Right lobe of liver (tissue), 6 donors: ENCODE measurements around the gene MIR17HG. TPM values are rescaled to one million over a fixed set of nuclear protein-coding genes. Genes with fewer than 3 reads are reported as not detected.

Source experiments
- ATAC-seq, 4 donors: fragments of 200-7000 bp; cut with Tn5 transposase; one replicate each; pipeline ENCODE4 v1.9.1; 2020; ENCODE audit warnings: mild to moderate bottlenecking in 4 of 4, moderate library complexity in 4 of 4
- DNase-seq, 3 donors: peaks; one replicate each; pipeline ENCODE4 v3.0.0-alpha.2; 2020
- H3K27ac ChIP-seq, 3 donors: fragments of 200-600 bp; one replicate each; pipeline ENCODE4 v1.8.0; 2022
- H3K27me3 ChIP-seq, 2 donors: fragments of 200-600 bp; one replicate each; pipeline ENCODE4 v1.8.0; 2022
- H3K36me3 ChIP-seq, 4 donors: fragments of 200-600 bp; sonication (generic) in 1 of 4; one replicate each; pipeline versions ENCODE4 v1.5.1 to v1.8.0; 2017 to 2022; ENCODE audit warnings: control low read depth in 1 of 4
- H3K4me1 ChIP-seq, 4 donors: fragments of 200-600 bp; sonication (generic) in 1 of 4; one replicate each; pipeline versions ENCODE4 v1.5.1 to v1.8.0; 2017 to 2022; ENCODE audit warnings: control low read depth in 1 of 4
- H3K4me3 ChIP-seq, 3 donors: fragments of 200-600 bp; one replicate each; pipeline ENCODE4 v1.8.0; 2022
- H3K9me3 ChIP-seq, 4 donors: fragments of 200-600 bp; sonication (generic) in 1 of 4; one replicate each; pipeline versions ENCODE4 v1.5.1 to v1.8.0; 2017 to 2022; ENCODE audit warnings: control low read depth in 1 of 4
- POLR2A ChIP-seq: fragments of 450-650 bp; IDR thresholded peaks from one replicate; pipeline ENCODE4 v1.6.1; 2017; ENCODE audit warnings: antibody characterized with exemption, mild to moderate bottlenecking
- WGBS: methylation state at CpG from one replicate; pipeline ENCODE4 v1.1.6; 2018; ENCODE audit warnings: low coverage, low lambda C conversion rate; ENCODE audit not compliant: insufficient coverage; ENCODE audit errors: missing lambda C conversion rate; 5-methylcytosine and 5-hydroxymethylcytosine counted together
- intact Hi-C, 2 donors: fragments of 100-400 bp; cut with DNase I; formaldehyde crosslinking; loops; one replicate each; pipeline versions ENCODE4 v1.11.2 to v1.14.1; 2022
- total RNA-seq, 6 experiments: library from RNA; depleted of rRNA in 2 of 6; stranded (reverse); fragments of >200 nt in 2 of 6; fragmentation: NEBNext Ultra II Directional in 3 of 6; extraction: Animal tissue kit (Norgen Biotek cat#: 25700) in 3 of 6; gene quantifications; one replicate each; pipeline versions ENCODE4 v1.1.0 to v1.2.4, GENCODE V29; 2016 to 2023
- TF ChIP-seq, protein P1 (sequence below), 4 donors: fragments of 200-600 bp in 3 of 4; fragments of 450-650 bp in 1 of 4; IDR thresholded peaks; one replicate each; pipeline versions ENCODE4 v1.5.1 to v1.8.0; 2016 to 2022; ENCODE audit warnings: antibody characterized with exemption in 4 of 4, mild to moderate bottlenecking in 2 of 4
- donor health status: DM: no; HTN: yes; CAD: no.
- donor health status: DM: no; HTN: no; CAD: no.
- donor health status: DM: no; HTN: no; CAD: no.
- donor health status: DM: no; HTN: yes; CAD: no.
- donor health status: DM: no; HTN: yes; CAD: no.

Gene MIR17HG
- total RNA-seq, 6 experiments from 2014 or later = 1.8 to 3.8 (median 2.4) TPM

DNA sequence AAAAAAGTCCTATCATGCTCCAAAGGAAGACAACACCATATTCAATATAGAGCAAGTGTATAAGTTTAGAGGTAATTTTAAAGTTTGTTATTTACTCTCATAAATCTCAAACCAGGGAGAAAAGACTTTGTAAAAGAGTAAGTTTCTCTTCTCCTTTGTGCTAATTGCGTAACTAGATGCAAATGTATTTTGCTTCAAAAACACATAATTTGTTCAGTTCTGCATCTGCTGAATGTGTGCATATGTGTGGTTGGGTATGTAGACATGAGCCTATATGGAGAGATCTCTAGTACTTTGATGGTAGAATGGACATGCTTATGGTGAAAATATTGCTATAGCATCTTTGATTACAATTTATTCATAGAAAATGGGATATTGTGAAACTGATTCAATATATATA, 17.8 kb upstream of the MIR17HG start:
- Histone ChIP-seq H3K27ac (no peak overlapping the region), H3K4me3 (no peak overlapping the region), H3K4me1 (no peaks in the 10 kb centered on the region), H3K27me3 (no peaks in the 10 kb centered on the region), H3K9me3 (no peaks in the 10 kb centered on the region), H3K36me3 (no peaks in the 10 kb centered on the region)
- no peak for ATAC-seq
- intact Hi-C loops = no loop called here
- WGBS = 71% methylated on average over 1 of the region's 1 CpG
- DNase-seq = no peak
- TF ChIP-seq POLR2A = no peak
- TF ChIP-seq, protein P1, sequence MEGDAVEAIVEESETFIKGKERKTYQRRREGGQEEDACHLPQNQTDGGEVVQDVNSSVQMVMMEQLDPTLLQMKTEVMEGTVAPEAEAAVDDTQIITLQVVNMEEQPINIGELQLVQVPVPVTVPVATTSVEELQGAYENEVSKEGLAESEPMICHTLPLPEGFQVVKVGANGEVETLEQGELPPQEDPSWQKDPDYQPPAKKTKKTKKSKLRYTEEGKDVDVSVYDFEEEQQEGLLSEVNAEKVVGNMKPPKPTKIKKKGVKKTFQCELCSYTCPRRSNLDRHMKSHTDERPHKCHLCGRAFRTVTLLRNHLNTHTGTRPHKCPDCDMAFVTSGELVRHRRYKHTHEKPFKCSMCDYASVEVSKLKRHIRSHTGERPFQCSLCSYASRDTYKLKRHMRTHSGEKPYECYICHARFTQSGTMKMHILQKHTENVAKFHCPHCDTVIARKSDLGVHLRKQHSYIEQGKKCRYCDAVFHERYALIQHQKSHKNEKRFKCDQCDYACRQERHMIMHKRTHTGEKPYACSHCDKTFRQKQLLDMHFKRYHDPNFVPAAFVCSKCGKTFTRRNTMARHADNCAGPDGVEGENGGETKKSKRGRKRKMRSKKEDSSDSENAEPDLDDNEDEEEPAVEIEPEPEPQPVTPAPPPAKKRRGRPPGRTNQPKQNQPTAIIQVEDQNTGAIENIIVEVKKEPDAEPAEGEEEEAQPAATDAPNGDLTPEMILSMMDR (IDR thresholded peaks at IDR 0.05) = no peak

DNA sequence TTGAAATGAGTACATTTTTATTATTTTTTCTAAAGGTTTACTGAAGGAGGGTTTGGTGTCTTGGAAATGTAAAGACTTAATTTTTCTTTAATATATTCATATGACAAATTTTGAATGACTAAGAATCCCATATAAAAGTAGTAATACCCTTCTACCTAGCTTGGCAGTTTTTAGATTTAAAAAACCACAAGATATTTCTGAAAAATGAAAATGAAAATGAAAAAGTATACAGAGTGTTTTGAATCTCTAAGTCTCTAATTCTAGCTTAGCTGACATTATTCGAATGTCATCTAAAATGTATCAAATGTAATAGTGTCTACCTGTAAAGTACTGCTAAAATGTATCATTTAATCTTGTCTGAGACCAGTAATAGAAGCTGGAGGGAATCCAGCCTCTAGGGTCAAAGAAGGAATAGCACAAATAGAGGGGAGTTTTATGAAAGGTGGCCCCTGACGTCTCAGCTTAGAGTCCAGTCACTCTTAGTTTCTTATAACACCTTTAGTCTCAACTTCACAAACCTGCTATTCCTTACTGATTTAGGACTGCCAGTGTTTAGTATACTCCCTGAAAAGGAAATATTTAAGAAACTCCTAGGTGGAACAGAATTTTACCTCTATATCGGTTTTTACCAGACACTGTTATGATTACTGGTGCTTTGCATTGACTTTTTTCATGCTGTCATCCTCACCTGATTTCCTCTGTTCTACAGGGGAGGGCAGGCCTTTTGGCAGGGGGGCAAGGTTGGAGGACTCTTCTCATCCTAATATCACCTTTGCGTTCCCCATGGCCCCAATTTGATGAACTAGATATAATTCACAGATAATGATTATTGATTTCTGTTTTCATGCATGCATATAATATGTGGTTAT, 16.2 kb upstream of the MIR17HG start:
- H3K27ac ChIP-seq = no peak overlapping the region
- no peak for DNase-seq
- no peaks in the 10 kb centered on the region for H3K9me3 ChIP-seq
- no peaks in the 10 kb centered on the region for H3K4me1 ChIP-seq
- no peaks in the 10 kb centered on the region for H3K36me3 ChIP-seq
- no peak overlapping the region for H3K4me3 ChIP-seq
- ATAC-seq = no peak
- no peaks in the 10 kb centered on the region for H3K27me3 ChIP-seq
- intact Hi-C loops = no loop called here
- 69% methylated on average over 4 of the region's 4 CpGs for WGBS
- TF ChIP-seq POLR2A = no peak

DNA sequence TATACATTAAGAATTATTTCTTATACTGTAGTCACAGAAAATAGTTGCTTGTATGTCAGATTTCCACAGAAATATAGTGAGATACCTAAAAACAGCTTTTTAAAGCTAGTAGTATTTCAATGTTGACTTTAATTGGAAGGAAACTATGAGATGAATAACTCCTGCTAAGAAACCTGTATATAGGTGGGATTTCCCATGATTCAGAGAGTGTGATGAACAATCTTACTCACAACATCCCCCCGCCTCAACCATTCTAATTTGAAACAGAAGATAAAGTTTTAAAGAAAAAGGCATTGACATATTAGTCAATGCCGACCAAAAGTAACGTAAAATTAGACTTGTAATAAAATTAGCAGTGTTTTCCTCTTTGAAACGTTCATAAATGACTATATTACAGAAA, 1.4 kb upstream of the MIR17HG start:
- TF ChIP-seq, protein P1 (IDR thresholded peaks at IDR 0.05) = no peak
- TF ChIP-seq POLR2A = no peak
- 54% methylated on average over 4 of the region's 4 CpGs for WGBS
- Histone ChIP-seq H3K4me3 (no peak overlapping the region), H3K27ac (no peak overlapping the region), H3K27me3 (peaks cover 0 to 16% of the 10 kb centered on the region in 2 donors), H3K9me3 (no peaks in the 10 kb centered on the region), H3K4me1 (peaks cover 0 to 12% (median 5%) of the 10 kb centered on the region in 4 donors), H3K36me3 (no peaks in the 10 kb centered on the region)
- no peak for ATAC-seq
- no peak for DNase-seq
- intact Hi-C loops = no loop called here

- TF ChIP-seq POLR2A = no peak
- TF ChIP-seq, protein P1 (IDR thresholded peaks at IDR 0.05) = no peak
- Histone ChIP-seq H3K27me3 (peaks cover 0 to 16% of the 10 kb centered on the region in 2 donors), H3K36me3 (peaks cover 0 to under 1% (median 0%) of the 10 kb centered on the region in 4 donors), H3K9me3 (no peaks in the 10 kb centered on the region), H3K4me1 (peaks cover 0 to 20% (median 8%) of the 10 kb centered on the region in 4 donors), H3K4me3 (peak overlapping the region; percentile 60 to 94 (median 74)), H3K27ac (peak overlapping the region in 1 of 3 donors; percentile 98)
- DNase-seq = peak in 2 of 3 donors; percentile 26 to 55
- intact Hi-C loops = no loop called here
- 3% methylated on average over 11 of the region's 11 CpGs for WGBS
- no peak for ATAC-seq
These were observed 661 bp upstream of the MIR17HG start for GRCh38 chr13:91346850-91347201.
